Chondrocyte (in vitro differentiated cells): ENCODE data around the gene IFNLR1. TPM values are rescaled to one million over a fixed set of nuclear protein-coding genes. Genes with fewer than 3 reads are reported as not detected.

Experiments used
- DNase-seq: peaks from one replicate; pipeline ENCODE4 v3.0.0; 2021; ENCODE audit warnings: mixed read lengths, low spot score
- H3K27ac Mint-ChIP-seq: one replicate; pipeline ENCODE4 v1.8.0; 2021; ENCODE audit warnings: mild to moderate bottlenecking, moderate library complexity, mixed read lengths; ENCODE audit not compliant: unreplicated experiment
- H3K27me3 Mint-ChIP-seq: 2 replicates; pipeline ENCODE4 v1.8.0; 2021; ENCODE audit warnings: low read depth, mixed read lengths
- H3K36me3 Mint-ChIP-seq: 2 replicates; pipeline ENCODE4 v1.8.0; 2021; ENCODE audit warnings: low read depth, mixed read lengths
- H3K4me1 Mint-ChIP-seq: 2 replicates; pipeline ENCODE4 v1.8.0; 2021; ENCODE audit warnings: low read depth, mild to moderate bottlenecking, mixed read lengths
- H3K4me3 Mint-ChIP-seq: one replicate; pipeline ENCODE4 v1.8.0; 2021; ENCODE audit warnings: mild to moderate bottlenecking, moderate library complexity, mixed read lengths; ENCODE audit not compliant: unreplicated experiment
- H3K9me3 Mint-ChIP-seq: 2 replicates; pipeline ENCODE4 v1.8.0; 2021; ENCODE audit warnings: low read depth, mixed read lengths
- total RNA-seq: library from RNA; stranded (reverse); gene quantifications from 3 replicates; pipeline ENCODE4 v1.2.1, GENCODE V29; 2021
- TF ChIP-seq, protein P1 (sequence below): fragments of 200-600 bp; sonication (generic); IDR thresholded peaks from 2 replicates; pipeline ENCODE4 v1.5.0; 2021; ENCODE audit warnings: antibody characterized with exemption, mild to moderate bottlenecking, moderate library complexity

The IFNLR1 gene
- total RNA-seq, 1 donor from 2014 or later = 0.12 TPM

DNA sequence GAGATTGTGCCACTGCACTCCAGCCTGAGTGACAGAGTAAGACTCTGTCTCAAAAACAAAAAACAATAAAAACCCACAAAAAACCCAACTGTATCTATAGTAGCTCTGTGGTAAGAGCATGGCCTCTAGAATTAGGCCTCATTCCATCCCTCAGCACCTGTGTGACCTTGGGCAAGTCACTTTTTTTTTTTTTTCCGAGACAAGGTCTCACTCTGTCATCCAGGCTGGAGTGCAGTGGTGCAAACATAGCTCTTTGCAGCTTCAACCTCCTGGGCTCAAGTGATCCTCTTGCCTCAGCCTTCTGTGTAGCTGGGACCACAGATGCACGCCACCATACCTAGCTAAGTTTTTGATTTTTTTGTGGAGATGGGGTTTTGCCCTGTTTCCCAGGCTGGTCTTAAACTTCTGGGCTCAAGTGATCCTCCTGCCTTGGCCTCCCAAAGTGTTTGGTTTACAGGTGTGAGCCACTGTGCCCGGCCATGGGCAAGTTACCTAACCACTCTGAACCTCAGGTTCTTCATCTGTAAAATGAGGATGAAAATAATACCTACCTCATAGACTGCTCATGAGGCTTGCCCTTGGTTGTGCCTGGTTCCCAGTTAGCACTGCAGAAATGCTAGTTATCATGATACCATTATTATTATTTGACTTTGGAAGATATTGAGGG, 59.8 kb downstream of the IFNLR1 start:
- Mint-ChIP-seq H3K4me1 (peaks cover 5% of the 10 kb centered on the region), H3K4me3 (no peak overlapping the region), H3K27me3 (no peaks in the 10 kb centered on the region), H3K27ac (no peak overlapping the region), H3K9me3 (peaks cover 3% of the 10 kb centered on the region), H3K36me3 (peaks cover 2% of the 10 kb centered on the region)
- TF ChIP-seq, protein P1, sequence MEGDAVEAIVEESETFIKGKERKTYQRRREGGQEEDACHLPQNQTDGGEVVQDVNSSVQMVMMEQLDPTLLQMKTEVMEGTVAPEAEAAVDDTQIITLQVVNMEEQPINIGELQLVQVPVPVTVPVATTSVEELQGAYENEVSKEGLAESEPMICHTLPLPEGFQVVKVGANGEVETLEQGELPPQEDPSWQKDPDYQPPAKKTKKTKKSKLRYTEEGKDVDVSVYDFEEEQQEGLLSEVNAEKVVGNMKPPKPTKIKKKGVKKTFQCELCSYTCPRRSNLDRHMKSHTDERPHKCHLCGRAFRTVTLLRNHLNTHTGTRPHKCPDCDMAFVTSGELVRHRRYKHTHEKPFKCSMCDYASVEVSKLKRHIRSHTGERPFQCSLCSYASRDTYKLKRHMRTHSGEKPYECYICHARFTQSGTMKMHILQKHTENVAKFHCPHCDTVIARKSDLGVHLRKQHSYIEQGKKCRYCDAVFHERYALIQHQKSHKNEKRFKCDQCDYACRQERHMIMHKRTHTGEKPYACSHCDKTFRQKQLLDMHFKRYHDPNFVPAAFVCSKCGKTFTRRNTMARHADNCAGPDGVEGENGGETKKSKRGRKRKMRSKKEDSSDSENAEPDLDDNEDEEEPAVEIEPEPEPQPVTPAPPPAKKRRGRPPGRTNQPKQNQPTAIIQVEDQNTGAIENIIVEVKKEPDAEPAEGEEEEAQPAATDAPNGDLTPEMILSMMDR = no peak
- DNase-seq = no peak

DNA sequence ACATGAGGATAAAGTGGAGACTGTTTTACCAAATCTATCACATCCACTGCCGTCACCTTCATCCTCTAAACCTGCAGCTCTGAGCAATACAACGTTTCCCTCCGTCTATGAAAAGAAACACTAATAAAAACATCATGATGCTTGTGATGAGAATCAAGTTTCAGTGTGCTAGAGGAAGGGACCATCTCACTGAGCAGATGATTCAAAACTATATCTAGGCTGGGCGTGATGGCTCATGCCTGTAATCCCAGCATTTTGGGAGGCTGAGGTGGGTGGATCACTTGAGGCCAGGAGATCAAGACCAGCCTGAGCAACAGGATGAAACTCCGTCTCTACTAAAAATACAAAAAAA, 60.4 kb downstream of the IFNLR1 start:
- DNase-seq = no peak
- Mint-ChIP-seq H3K4me1 (peaks cover 5% of the 10 kb centered on the region), H3K9me3 (peaks cover 3% of the 10 kb centered on the region), H3K27ac (no peak overlapping the region), H3K36me3 (peaks cover 1% of the 10 kb centered on the region), H3K4me3 (no peak overlapping the region), H3K27me3 (no peaks in the 10 kb centered on the region)
- TF ChIP-seq, protein P1 = no peak

DNA sequence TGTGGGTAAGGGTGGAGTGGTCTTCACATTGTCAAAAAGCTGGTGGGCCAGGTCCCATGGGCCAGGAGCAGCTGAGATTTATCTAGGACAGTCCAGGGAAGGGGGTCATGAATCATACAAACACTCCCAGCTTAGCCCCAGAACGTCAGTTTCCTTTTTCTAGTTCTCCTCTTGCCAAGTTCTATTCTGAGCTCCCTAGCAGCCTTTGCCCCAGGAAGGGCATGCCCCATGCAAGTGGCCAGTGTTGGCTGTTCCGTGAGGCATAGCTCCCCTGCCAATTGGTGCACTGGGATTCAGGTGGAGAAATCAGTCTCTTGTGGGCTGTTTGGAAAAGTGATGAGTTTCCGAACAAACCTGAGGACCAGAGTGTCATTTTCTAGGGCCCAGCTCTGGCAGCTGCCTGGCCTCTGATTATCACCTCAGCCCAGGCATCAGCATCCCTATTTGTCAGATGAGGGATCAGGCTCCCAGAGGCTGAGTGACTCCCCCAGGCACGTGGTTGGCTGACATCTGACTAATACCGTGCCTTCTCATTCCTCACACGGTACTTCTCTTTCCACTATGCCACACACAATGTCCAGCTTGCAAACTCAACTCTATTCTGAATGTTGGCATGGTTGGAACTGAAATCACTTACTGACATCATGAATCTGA, 60.9 kb downstream of the IFNLR1 start:
- Mint-ChIP-seq H3K4me3 (no peak overlapping the region), H3K27me3 (no peaks in the 10 kb centered on the region), H3K4me1 (peaks cover 5% of the 10 kb centered on the region), H3K36me3 (no peaks in the 10 kb centered on the region), H3K27ac (no peak overlapping the region), H3K9me3 (peaks cover 3% of the 10 kb centered on the region)
- DNase-seq = no peak
- TF ChIP-seq, protein P1 = no peak

DNA sequence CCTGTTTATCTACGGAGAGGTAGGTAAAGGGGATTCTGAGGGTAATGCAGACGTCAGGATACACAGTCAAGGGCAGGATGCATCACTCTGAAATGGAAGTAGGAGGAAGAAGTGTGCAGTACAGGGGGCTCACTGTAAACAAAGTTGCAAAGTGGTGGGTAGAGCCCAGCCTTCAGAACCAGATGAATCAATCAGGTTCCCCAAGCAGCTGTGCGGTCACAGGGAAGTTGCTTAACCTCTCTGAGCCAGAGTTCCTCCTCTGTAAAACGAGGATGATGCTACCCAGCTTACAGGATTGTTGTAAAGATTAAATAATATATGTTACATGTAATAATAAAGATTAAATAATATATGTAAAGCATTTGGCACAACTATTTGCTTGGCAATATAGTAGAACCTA, 61.6 kb downstream of the IFNLR1 start:
- H3K4me3 Mint-ChIP-seq = no peak overlapping the region
- no peaks in the 10 kb centered on the region for H3K36me3 Mint-ChIP-seq
- TF ChIP-seq, protein P1 = no peak
- no peaks in the 10 kb centered on the region for H3K27me3 Mint-ChIP-seq
- no peak for DNase-seq
- no peak overlapping the region for H3K27ac Mint-ChIP-seq
- H3K4me1 Mint-ChIP-seq = peaks cover 11% of the 10 kb centered on the region
- peaks cover 3% of the 10 kb centered on the region for H3K9me3 Mint-ChIP-seq

DNA sequence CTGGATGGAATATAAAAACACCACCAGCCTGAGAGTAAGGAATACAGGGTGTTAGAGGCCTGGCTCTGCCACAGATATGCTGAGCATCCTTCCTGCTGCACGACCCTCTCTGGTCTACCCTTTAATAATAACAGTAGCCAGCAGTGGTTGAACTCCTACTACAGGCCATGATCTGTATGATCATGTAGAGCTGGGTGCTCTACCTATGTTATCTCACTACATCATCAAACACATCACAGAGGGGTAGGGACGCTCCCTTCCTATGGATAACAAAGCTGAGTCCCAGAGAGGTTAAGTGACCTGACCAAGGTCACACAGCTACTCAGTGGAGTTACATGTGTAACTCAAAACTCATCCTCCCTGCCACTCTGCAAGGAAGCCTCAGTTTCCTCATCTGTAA, 62.1 kb downstream of the IFNLR1 start:
- TF ChIP-seq, protein P1 = no peak
- Mint-ChIP-seq H3K27me3 (no peaks in the 10 kb centered on the region), H3K27ac (no peak overlapping the region), H3K9me3 (peaks cover 2% of the 10 kb centered on the region), H3K36me3 (no peaks in the 10 kb centered on the region), H3K4me1 (peaks cover 16% of the 10 kb centered on the region), H3K4me3 (no peak overlapping the region)
- no peak for DNase-seq
